Activated CD8-positive, alpha-beta memory T cell treated with anti-CD3 and anti-CD28 coated beads for 36 hours (primary cell): ENCODE measurements around the gene PUM2. TPM values are rescaled to one million over a fixed set of nuclear protein-coding genes. Genes with fewer than 3 reads are reported as not detected.

ENCODE experiments used
- CTCF ChIA-PET: fragments of 350-600 bp; sonication (Branson Sonifier 250); formaldehyde crosslinking; loops from one replicate; lab custom pipeline; 2021; ENCODE audit warnings: antibody characterized with exemption; lab: Charles Lee
- POLR2A ChIA-PET: fragments of 350-600 bp; sonication (Branson Sonifier 250); formaldehyde crosslinking; loops from one replicate; lab custom pipeline; 2021; ENCODE audit warnings: antibody characterized with exemption; lab: Charles Lee
- total RNA-seq, 2 experiments: library from RNA; stranded (reverse); gene quantifications; one replicate each; pipeline ENCODE4 v1.2.3, GENCODE V29; 2021

PUM2 gene
- total RNA-seq, 2 experiments from 2014 or later, result 118 TPM

DNA sequence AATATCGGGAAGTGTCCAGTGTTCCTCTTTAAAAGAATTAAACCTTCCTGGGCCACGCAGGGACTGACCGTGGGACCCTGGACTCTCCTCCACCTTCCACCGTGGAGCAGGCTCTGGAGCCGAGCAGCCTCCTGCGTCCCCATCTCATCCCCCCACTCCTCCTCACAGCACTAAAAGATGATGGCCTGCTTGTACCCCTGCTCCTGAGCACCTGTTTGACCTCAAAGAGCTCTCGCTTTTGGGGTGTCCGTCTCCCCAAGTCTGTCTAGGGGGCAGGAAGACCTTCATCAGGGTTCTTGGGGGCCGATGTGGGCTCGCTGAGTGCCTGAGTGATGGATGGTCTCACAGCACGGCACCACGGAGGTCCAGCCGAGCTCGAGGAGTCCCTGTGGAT, 124.5 kb downstream of the PUM2 start:
- CTCF ChIA-PET, result interaction anchor here (0.9 kb wide), 1 partner anchor 97 kb away, joined by 3 read pairs; no protein-coding TSS in a partner anchor
- POLR2A ChIA-PET, result no interaction called here

GRCh38 chr2:20225294-20226151, 125.1 kb downstream of the PUM2 start:
- ChIA-PET POLR2A (no interaction called here), CTCF (interaction anchor here (0.9 to 1.3 kb wide), 5 partner anchors 8 to 174 kb away, joined by 3 read pairs; partner anchors contain the start of gene LAPTM4A)

GRCh38 chr2:20224716-20225293, 125.8 kb downstream of the PUM2 start, which contains the start of gene SDC1:
SDC1 (minus strand) TSS chr2:20225130; CDS start chr2:20224867, 263 bp downstream.
- POLR2A ChIA-PET, result no interaction called here
- CTCF ChIA-PET, result interaction anchor here (1.1 to 1.3 kb wide), 4 partner anchors 9 to 173 kb away, joined by 3 read pairs; partner anchors contain the start of gene LAPTM4A

DNA sequence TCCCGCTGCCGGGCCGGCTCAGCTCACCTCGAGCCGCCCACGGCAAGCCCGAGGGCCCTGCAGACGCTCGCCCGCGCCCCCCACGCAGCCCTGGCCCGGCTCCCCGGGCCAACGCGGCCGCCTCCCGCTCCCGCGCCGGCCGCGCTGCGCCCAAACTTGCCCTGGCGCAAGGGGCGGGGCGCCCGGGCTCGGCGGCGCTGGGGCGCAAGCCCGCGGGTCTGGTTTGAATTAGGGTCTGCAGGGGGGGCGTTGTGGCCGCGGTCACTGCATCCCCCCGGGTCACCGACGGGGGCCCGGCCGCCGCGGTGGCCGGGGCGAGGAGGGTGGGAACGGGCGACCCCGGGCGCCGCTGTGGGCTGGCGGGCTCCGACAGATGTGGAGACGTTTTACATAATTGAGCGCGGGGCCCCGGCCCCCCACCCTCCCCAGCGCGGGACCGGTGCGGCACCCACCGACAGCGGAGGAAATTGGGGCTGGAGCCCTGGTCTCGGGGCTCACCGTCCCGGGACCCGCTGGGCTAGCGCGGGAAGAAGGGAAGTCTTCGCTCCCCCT, 126.4 kb downstream of the PUM2 start:
- POLR2A ChIA-PET, result no interaction called here
- CTCF ChIA-PET, result interaction anchor here (1.3 kb wide), 1 partner anchor 15 kb away, joined by 3 read pairs; no protein-coding TSS in a partner anchor

DNA sequence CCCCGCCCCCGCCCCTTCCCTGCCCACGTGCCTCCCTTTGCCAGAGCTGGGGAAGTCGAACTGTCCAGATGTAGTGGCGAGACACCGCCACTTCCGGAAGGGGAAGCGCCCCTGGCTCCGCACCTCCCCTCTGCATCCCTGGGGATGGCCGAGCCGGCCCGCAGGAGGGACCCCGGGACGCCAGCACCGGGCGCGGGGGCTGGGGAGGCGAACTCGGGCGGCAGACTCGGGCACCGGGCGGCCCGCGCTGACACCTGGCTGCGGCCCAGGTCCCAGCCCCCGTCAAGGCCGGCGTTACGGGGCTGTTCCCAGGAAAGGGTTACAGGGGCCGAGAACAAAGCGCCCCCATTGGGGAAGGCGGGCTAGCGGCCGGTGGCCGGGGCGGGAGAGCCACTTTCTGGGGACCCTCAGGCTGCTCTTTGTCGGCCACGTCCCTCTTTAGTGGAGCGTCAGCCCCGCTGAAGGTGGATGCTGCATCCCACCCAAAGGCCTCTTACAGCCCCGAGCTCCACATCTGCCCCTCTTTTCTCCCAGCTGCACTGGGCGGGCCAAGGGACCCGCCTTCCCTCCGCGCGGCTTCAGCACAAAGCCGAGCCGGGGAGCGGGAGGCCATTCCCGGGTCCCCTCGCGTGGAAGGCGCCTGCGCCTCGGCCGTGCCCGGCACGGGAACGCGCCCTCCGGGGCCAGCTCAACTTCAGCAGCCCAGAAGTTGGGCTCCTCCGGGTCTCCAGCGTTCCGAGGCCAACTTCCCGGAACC, 127.1 kb downstream of the PUM2 start:
- ChIA-PET POLR2A (no interaction called here), CTCF (interaction anchor here (1.3 kb wide), 1 partner anchor 15 kb away, joined by 3 read pairs; no protein-coding TSS in a partner anchor)

DNA sequence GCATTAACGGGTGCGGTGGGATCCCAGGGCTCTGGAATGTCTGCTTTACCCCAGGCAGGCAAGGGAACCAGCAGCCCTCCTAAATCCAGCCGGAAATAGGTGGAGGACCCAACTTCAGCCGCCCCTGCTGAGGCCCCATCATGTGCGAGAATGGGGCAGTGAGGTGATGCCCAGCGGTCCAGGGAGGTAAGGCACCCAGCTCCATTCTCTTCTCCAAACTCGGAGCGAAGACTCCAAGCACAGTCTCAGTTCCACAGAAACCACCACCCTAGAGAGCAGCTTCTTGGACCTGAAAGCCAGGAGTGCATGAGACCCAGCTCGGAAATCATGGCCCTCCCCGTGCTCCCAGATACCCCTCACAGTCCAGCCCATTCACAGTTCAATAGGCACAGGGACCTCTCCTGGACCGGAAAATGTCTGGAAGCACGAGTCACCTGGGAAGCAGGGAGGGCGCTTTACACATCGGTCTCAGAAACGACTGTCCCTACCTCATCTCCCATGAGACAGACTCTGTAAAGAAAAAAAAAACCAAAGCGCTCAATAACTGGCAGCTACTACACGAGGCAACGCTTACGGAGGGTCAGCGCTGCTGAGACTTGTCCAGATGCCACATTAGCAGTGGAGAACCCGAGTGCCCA, 127.8 kb downstream of the PUM2 start:
- ChIA-PET POLR2A (no interaction called here), CTCF (interaction anchor here (0.6 kb wide), 1 partner anchor 102 kb away, joined by 5 read pairs; no protein-coding TSS in a partner anchor)

- CTCF ChIA-PET, result interaction anchor here (0.6 kb wide), 1 partner anchor 103 kb away, joined by 5 read pairs; no protein-coding TSS in a partner anchor
- POLR2A ChIA-PET, result no interaction called here
These were observed 128.5 kb downstream of the PUM2 start for GRCh38 chr2:20222014-20222768.

DNA sequence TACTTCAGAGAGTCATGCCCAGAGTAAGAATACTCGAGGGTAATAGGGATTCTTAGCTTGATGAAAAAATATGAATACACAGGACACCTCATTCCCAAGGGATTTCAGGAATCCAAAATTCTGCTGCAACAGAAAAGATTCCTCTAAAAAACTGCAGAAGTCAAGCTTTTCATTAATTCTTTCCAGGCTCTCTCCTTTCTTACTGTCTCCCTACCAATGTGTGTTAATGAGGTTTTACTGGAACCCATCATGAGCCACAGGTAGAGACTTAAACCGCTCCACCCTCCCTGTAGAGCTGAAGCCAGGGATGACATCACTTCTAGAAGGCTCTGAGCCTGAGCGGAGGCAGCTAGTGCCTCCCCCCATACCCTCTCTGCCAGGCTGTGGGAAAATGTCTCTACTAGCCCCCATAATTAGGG, 129.1 kb downstream of the PUM2 start:
- POLR2A ChIA-PET, result no interaction called here

GRCh38 chr2:20220806-20221554, 129.7 kb downstream of the PUM2 start:
- ChIA-PET CTCF (interaction anchor here (0.5 to 0.7 kb wide), 2 partner anchors 47 to 85 kb away, joined by 3 read pairs; no protein-coding TSS in a partner anchor), POLR2A (no interaction called here)

More for the DNA sequence above, 129.1 kb downstream of the PUM2 start:
- CTCF ChIA-PET, result interaction anchor here (0.5 to 0.7 kb wide), 2 partner anchors 47 to 86 kb away, joined by 3 read pairs; no protein-coding TSS in a partner anchor

GRCh38 chr2:20219763-20220380, 130.8 kb downstream of the PUM2 start:
- POLR2A ChIA-PET, result no interaction called here
- CTCF ChIA-PET, result no interaction called here

- POLR2A ChIA-PET, result no interaction called here
- CTCF ChIA-PET, result no interaction called here
These were observed 132.0 kb downstream of the PUM2 start for GRCh38 chr2:20218331-20219320.

DNA sequence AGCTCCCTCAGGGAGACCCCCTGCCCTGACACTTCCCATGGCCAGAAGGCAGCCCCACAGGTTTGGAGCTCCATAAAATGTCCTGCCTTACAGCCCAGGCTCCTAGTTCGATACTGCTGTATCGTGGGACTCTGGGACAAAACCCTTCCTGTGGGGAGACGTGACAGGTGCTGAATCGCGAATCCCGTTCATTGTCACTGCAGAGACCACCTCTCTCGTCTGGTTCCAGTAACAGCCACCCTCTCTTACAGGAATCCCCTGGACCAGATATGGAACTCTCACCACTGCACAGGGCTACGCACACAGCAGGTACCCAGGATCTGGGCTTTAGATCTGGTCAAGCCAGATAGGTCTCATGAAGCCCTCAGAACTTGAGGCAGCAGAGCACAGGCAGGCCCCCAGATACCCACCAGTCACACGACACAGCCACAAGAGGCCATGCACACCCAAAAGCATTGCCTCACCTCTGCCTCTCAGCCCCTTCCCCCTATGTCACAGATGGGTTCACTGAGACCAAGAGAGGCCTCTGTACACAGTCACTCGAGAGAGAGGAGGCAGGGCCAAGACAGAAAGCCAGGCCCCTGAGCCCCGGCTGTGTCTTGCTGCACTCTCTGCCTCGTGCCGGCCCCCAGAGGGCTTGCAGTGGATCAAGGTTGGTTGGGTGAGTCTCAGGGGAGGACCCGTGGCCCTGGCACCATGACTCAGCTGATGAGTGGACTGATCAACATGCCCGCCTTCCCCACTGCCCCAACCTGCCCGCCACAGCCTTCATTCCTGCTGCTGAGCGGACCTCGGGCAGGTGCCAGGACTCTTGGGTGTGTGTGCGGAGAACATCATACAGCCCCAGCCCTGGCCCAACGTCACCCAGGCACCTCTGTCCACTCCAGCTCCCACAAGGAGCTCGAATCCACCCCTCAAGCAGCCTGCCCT, 133.3 kb downstream of the PUM2 start:
- CTCF ChIA-PET, result no interaction called here
- POLR2A ChIA-PET, result no interaction called here

- CTCF ChIA-PET, result no interaction called here
These were observed 134.3 kb downstream of the PUM2 start for GRCh38 chr2:20216130-20217025.

More at GRCh38 chr2:20216130-20217025, 134.3 kb downstream of the PUM2 start:
- POLR2A ChIA-PET, result no interaction called here
